NCI-H2081 (cell line): ENCODE data around the gene MAN2A2.
A peak's percentile ranks its signal among the peaks of the same experiment; 100 is the strongest.

Experiments used
- DNase-seq, 2 experiments: peaks; one replicate each; lab custom pipeline; 2025; lab: John Stamatoyannopoulos, UW

MAN2A2 gene

GRCh38 chr15:90902840-90903732 is at the start of gene MAN2A2:
TSS of gene MAN2A2 (plus strand) at chr15:90903302. CDS start at chr15:90904208, 906 bp downstream.
- DNase-seq = peak; percentile 44 to 69

GRCh38 chr15:90855139-90855538 is 48.0 kb upstream of the MAN2A2 start:
- DNase-seq = no peak

GRCh38 chr15:90857337-90857736 is 45.8 kb upstream of the MAN2A2 start:
- no peak for DNase-seq

- DNase-seq = no peak
These were observed 45.1 kb upstream of the MAN2A2 start for GRCh38 chr15:90857883-90858443.

GRCh38 chr15:90859234-90860131 is 43.6 kb upstream of the MAN2A2 start:
- no peak for DNase-seq

- peak in 1 of 2 experiments; percentile 4 for DNase-seq
These were observed 42.7 kb upstream of the MAN2A2 start for GRCh38 chr15:90860450-90860849.

GRCh38 chr15:90860942-90861675 is 42.0 kb upstream of the MAN2A2 start:
- DNase-seq = peak; percentile 73 to 93

GRCh38 chr15:90862487-90862886 is 40.6 kb upstream of the MAN2A2 start:
- no peak for DNase-seq

GRCh38 chr15:90862964-90863778 is 39.9 kb upstream of the MAN2A2 start:
- DNase-seq = no peak

- no peak for DNase-seq
These were observed 39.1 kb upstream of the MAN2A2 start for GRCh38 chr15:90863987-90864386.

GRCh38 chr15:90864507-90864906 is 38.6 kb upstream of the MAN2A2 start:
- DNase-seq = no peak

- DNase-seq = no peak
These were observed 37.4 kb upstream of the MAN2A2 start for GRCh38 chr15:90865702-90866101.

GRCh38 chr15:90866161-90866715 is 36.9 kb upstream of the MAN2A2 start:
- DNase-seq = peak in 1 of 2 experiments; percentile 33

- DNase-seq = no peak
These were observed 36.3 kb upstream of the MAN2A2 start for GRCh38 chr15:90866800-90867199.

- DNase-seq = no peak
These were observed 34.8 kb upstream of the MAN2A2 start, which contains the start of gene FURIN for GRCh38 chr15:90868261-90868689. TSS of gene FURIN (plus strand) at chr15:90868588. CDS start at chr15:90875741, 7,153 bp downstream.

GRCh38 chr15:90869140-90869541 is 34.0 kb upstream of the MAN2A2 start:
- no peak for DNase-seq

- no peak for DNase-seq
These were observed 33.3 kb upstream of the MAN2A2 start for GRCh38 chr15:90869601-90870353.

- DNase-seq = no peak
These were observed 32.6 kb upstream of the MAN2A2 start for GRCh38 chr15:90870354-90871138.
